GM23338 (cell line): ENCODE measurements around the gene BAG3. TPM values are rescaled to one million over a fixed set of nuclear protein-coding genes. Genes with fewer than 3 reads are reported as not detected.

Source experiments
- ATAC-seq: fragments of 200-7000 bp; cut with Tn5 transposase; 3 replicates; pipeline ENCODE4 v1.9.1; 2020
- DNase-seq: peaks from one replicate; pipeline ENCODE4 v3.0.0-alpha.2; 2015; ENCODE audit warnings: low spot score
- H2AFZ ChIP-seq: fragments of 200-600 bp; sonication (generic); 2 replicates; pipeline ENCODE4 v1.8.0; 2016; ENCODE audit warnings: antibody characterized with exemption, mild to moderate bottlenecking, moderate library complexity
- H3F3A ChIP-seq: fragments of 200-600 bp; sonication (generic); replicated peaks from 2 replicates; pipeline ENCODE4 v1.8.0; 2017; ENCODE audit warnings: antibody characterized with exemption, mixed run types, low read depth
- H3K27ac ChIP-seq: fragments of 200-600 bp; sonication (generic); 2 replicates; pipeline ENCODE4 v1.6.1; 2016; ENCODE audit warnings: low read depth
- H3K27me3 ChIP-seq: fragments of 200-600 bp; sonication (generic); 2 replicates; pipeline ENCODE4 v1.8.0; 2016; ENCODE audit warnings: mild to moderate bottlenecking, mixed run types, moderate library complexity; ENCODE audit not compliant: insufficient read depth
- H3K36me3 ChIP-seq: fragments of 200-600 bp; sonication (generic); 2 replicates; pipeline ENCODE4 v1.8.0; 2016; ENCODE audit warnings: mild to moderate bottlenecking; ENCODE audit not compliant: insufficient read depth
- H3K4me1 ChIP-seq: fragments of 200-600 bp; sonication (generic); 2 replicates; pipeline ENCODE4 v1.8.0; 2016; ENCODE audit warnings: mild to moderate bottlenecking, moderate library complexity; ENCODE audit not compliant: insufficient read depth
- H3K4me2 ChIP-seq: fragments of 200-600 bp; sonication (generic); 2 replicates; pipeline ENCODE4 v1.7.1; 2017; ENCODE audit warnings: mixed run types
- H3K4me3 ChIP-seq: fragments of 200-600 bp; sonication (generic); 2 replicates; pipeline ENCODE4 v1.6.1; 2016; ENCODE audit warnings: mixed run types
- H3K79me2 ChIP-seq: fragments of 200-600 bp; sonication (generic); replicated peaks from 2 replicates; pipeline ENCODE4 v1.8.0; 2017; ENCODE audit warnings: mild to moderate bottlenecking; ENCODE audit not compliant: insufficient read depth
- H3K9me2 ChIP-seq: fragments of 200-600 bp; sonication (generic); 2 replicates; pipeline ENCODE4 v1.8.0; 2017; ENCODE audit not compliant: insufficient read depth
- H4K20me1 ChIP-seq: fragments of 200-600 bp; sonication (generic); replicated peaks from 2 replicates; pipeline ENCODE4 v1.8.0; 2017; ENCODE audit warnings: mild to moderate bottlenecking; ENCODE audit not compliant: insufficient read depth
- H3K27ac Mint-ChIP-seq: 2 replicates; pipeline ENCODE4 v1.8.0; 2020; ENCODE audit warnings: inconsistent platforms, mild to moderate bottlenecking, moderate library complexity, mixed read lengths
- H3K27me3 Mint-ChIP-seq: 3 replicates; pipeline ENCODE4 v1.8.0; 2022; ENCODE audit warnings: low read depth, mild to moderate bottlenecking, moderate library complexity, mixed read lengths, inconsistent platforms; ENCODE audit not compliant: insufficient read depth, poor library complexity
- H3K36me3 Mint-ChIP-seq: 3 replicates; pipeline ENCODE4 v1.8.0; 2021; ENCODE audit warnings: low read depth, mild to moderate bottlenecking, inconsistent platforms, moderate library complexity, mixed read lengths
- H3K4me1 Mint-ChIP-seq: 3 replicates; pipeline ENCODE4 v1.8.0; 2020; ENCODE audit warnings: mild to moderate bottlenecking, inconsistent platforms, mixed read lengths
- H3K4me3 Mint-ChIP-seq: 3 replicates; pipeline ENCODE4 v1.8.0; 2021; ENCODE audit warnings: moderate library complexity, mild to moderate bottlenecking, inconsistent platforms, mixed read lengths
- H3K9me3 Mint-ChIP-seq: 3 replicates; pipeline ENCODE4 v1.8.0; 2020; ENCODE audit warnings: moderate library complexity, mild to moderate bottlenecking, inconsistent platforms, mixed read lengths
- CREB1 ChIP-seq: fragments of 250-450 bp; sonication (Bioruptor Pico); IDR thresholded peaks from 2 replicates; pipeline ENCODE4 v1.5.0; 2020; ENCODE audit warnings: low read depth, mild to moderate bottlenecking, moderate library complexity
- ETS1 ChIP-seq: IDR thresholded peaks from 2 replicates; pipeline ENCODE4 v1.6.1; 2016; ENCODE audit warnings: antibody characterized with exemption
- EZH2 ChIP-seq: fragments of 200-600 bp; sonication (generic); IDR thresholded peaks from one replicate; pipeline ENCODE4 v1.8.0; 2017; ENCODE audit warnings: antibody characterized with exemption, mild to moderate bottlenecking, low read depth; ENCODE audit not compliant: unreplicated experiment
- EZH2phosphoT487 ChIP-seq: fragments of 200-600 bp; sonication (generic); IDR thresholded peaks from one replicate; pipeline ENCODE4 v1.8.1; 2018; ENCODE audit warnings: antibody characterized with exemption; ENCODE audit not compliant: unreplicated experiment
- JUNB ChIP-seq: IDR thresholded peaks from one replicate; pipeline ENCODE4 v1.6.1; 2016; ENCODE audit warnings: antibody characterized with exemption; ENCODE audit not compliant: unreplicated experiment
- NANOG ChIP-seq: IDR thresholded peaks from 2 replicates; pipeline ENCODE4 v1.6.1; 2016; ENCODE audit warnings: antibody characterized with exemption, borderline replicate concordance
- POLR2AphosphoS5 ChIP-seq: IDR thresholded peaks from 2 replicates; pipeline ENCODE4 v1.6.1; 2016; ENCODE audit warnings: antibody characterized with exemption, low read depth
- REST ChIP-seq: IDR thresholded peaks from one replicate; pipeline ENCODE4 v1.6.1; 2018; ENCODE audit warnings: antibody characterized with exemption; ENCODE audit not compliant: unreplicated experiment
- STAT1 ChIP-seq: IDR thresholded peaks from one replicate; pipeline ENCODE4 v1.6.1; 2016; ENCODE audit warnings: antibody characterized with exemption; ENCODE audit not compliant: unreplicated experiment
- ZNF114 ChIP-seq: fragments of 250-450 bp; sonication (Bioruptor Pico); IDR thresholded peaks from 2 replicates; pipeline ENCODE4 v1.5.0; 2020; ENCODE audit warnings: mild to moderate bottlenecking, moderate library complexity
- ZNF331 ChIP-seq: fragments of 250-450 bp; sonication (Bioruptor Pico); IDR thresholded peaks from 2 replicates; pipeline ENCODE4 v1.5.0; 2020; ENCODE audit warnings: low read depth, mild to moderate bottlenecking, moderate library complexity
- polyA plus RNA-seq: library from polyadenylated mRNA; unstranded; fragments of >200 nt; fragmentation: Nextera tagmentation; extraction: Ambion mirVana; gene quantifications from 2 replicates; pipeline ENCODE4 v1.2.1, GENCODE V29; 2016
- total RNA-seq: library from RNA; depleted of rRNA; stranded (reverse); fragments of >200 nt; shearing (Covaris generic); gene quantifications from 2 replicates; pipeline ENCODE4 v1.2.3, GENCODE V29; 2014
- TF ChIP-seq, protein P1 (sequence below), 2 experiments: fragments of 200-600 bp in 1 of 2; sonication (generic) in 1 of 2; conservative IDR thresholded peaks; 2 replicates each; pipeline versions ENCODE4 v1.5.1 to v1.6.1; 2016 to 2017; ENCODE audit warnings: antibody characterized with exemption in 2 of 2, low read depth in 2 of 2, mild to moderate bottlenecking in 2 of 2, moderate library complexity in 1 of 2

Gene BAG3
- total and polyA plus RNA-seq, 2 experiments from 2014 or later, result 8.2 to 8.4 TPM

DNA sequence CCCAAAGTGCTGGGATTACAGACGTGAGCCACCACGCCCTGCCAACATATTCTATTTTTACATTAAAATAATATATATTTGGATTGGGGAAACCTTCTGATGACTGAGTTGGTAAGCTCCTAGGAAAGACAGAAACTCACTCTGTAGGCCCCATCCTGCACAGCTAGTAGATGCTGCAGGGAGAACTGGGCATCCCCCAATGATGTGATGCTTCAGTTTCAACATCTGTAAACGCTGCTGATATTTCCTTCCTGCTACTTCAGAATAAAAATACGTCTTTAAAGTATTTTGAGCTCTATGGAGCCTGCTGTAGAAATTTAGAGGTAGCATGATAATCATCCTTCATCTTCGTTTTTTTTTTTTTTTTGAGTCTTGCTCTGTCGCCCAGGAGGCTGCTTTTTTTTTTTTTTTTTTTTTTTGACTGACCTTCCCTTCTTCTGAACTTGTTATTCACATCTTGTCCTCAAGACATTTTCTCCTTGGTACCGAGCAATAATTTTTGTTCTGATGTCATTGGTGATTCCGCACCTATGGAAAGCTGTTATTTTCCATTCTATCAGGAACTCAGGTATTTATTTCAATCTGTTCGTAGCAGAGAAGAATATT lies 52.8 kb downstream of the BAG3 start:
- TF ChIP-seq ZNF331 (CRISPR knock-in tag) (no peak), CREB1 (CRISPR knock-in tag) (no peak), ZNF114 (CRISPR knock-in tag) (no peak), STAT1 (no peak), POLR2AphosphoS5 (no peak), EZH2phosphoT487 (no peak), EZH2 (no peak), JUNB (no peak)
- TF ChIP-seq, protein P1, sequence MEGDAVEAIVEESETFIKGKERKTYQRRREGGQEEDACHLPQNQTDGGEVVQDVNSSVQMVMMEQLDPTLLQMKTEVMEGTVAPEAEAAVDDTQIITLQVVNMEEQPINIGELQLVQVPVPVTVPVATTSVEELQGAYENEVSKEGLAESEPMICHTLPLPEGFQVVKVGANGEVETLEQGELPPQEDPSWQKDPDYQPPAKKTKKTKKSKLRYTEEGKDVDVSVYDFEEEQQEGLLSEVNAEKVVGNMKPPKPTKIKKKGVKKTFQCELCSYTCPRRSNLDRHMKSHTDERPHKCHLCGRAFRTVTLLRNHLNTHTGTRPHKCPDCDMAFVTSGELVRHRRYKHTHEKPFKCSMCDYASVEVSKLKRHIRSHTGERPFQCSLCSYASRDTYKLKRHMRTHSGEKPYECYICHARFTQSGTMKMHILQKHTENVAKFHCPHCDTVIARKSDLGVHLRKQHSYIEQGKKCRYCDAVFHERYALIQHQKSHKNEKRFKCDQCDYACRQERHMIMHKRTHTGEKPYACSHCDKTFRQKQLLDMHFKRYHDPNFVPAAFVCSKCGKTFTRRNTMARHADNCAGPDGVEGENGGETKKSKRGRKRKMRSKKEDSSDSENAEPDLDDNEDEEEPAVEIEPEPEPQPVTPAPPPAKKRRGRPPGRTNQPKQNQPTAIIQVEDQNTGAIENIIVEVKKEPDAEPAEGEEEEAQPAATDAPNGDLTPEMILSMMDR (conservative IDR thresholded peaks at IDR 0.05; ENCODE audit: low read depth in 2 of 2), result no peak
- H4K20me1 ChIP-seq, result no peaks in the 10 kb centered on the region
- H3K4me3 Mint-ChIP-seq, result no peak overlapping the region
- no peak overlapping the region for H2AFZ ChIP-seq
- no peaks in the 10 kb centered on the region for H3K27me3 ChIP-seq
- no peaks in the 10 kb centered on the region; the same call in 1 of the 2 replicates for H3K36me3 ChIP-seq
- H3K27me3 Mint-ChIP-seq, result peaks cover 7% of the 10 kb centered on the region
- 0 out of 2 replicates have a peak, but pooled peaks cover 9% of the 10 kb centered on the region for H3K9me2 ChIP-seq
- peaks cover 9% of the 10 kb centered on the region for H3K4me1 ChIP-seq
- H3K9me3 Mint-ChIP-seq, result peaks cover 25% of the 10 kb centered on the region
- H3F3A ChIP-seq, result no peaks in the 10 kb centered on the region
- H3K4me2 ChIP-seq, result no peak overlapping the region
- no peaks in the 10 kb centered on the region for H3K79me2 ChIP-seq
- no peak for ATAC-seq
- peaks cover 17% of the 10 kb centered on the region for H3K4me1 Mint-ChIP-seq
- no peak overlapping the region for H3K4me3 ChIP-seq
- H3K36me3 Mint-ChIP-seq, result peaks cover 16% of the 10 kb centered on the region
- no peak overlapping the region for H3K27ac Mint-ChIP-seq
- no peak for DNase-seq
- H3K27ac ChIP-seq, result no peak overlapping the region

DNA sequence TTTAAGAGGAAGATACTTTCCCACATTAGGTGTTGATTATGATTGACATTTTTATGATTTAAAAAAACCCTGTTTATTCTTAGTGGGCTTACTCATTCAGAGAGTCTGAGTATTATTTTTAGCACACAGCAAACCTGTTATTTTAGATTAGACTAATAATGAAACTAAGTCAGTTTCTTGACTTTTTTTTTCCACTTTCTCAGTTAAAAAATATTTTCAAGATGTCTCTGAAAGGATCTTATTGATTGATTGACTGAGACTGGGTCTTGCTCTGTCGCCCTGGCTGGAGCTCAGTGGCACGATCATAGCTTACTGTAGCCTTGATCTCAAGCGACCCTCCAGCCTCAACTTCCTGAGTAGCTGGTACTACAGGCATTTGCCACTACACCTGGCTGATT lies 54.3 kb downstream of the BAG3 start:
- Histone ChIP-seq H3K79me2 (no peaks in the 10 kb centered on the region), H4K20me1 (no peaks in the 10 kb centered on the region), H3K4me3 (no peak overlapping the region), H3K9me2 (0 out of 2 replicates have a peak, but pooled peaks cover 9% of the 10 kb centered on the region), H3F3A (no peaks in the 10 kb centered on the region), H3K4me1 (peaks cover 9% of the 10 kb centered on the region), H3K27me3 (no peaks in the 10 kb centered on the region), H3K27ac (no peak overlapping the region), H2AFZ (no peak overlapping the region), H3K36me3 (no peaks in the 10 kb centered on the region; the same call in 1 of the 2 replicates), H3K4me2 (no peak overlapping the region)
- H3K4me3 Mint-ChIP-seq, result no peak overlapping the region
- DNase-seq (no peak), ATAC-seq (no peak)
- peaks cover 30% of the 10 kb centered on the region for H3K9me3 Mint-ChIP-seq
- no peak overlapping the region for H3K27ac Mint-ChIP-seq
- peaks cover 17% of the 10 kb centered on the region for H3K4me1 Mint-ChIP-seq
- peaks cover 10% of the 10 kb centered on the region for H3K27me3 Mint-ChIP-seq
- no peak for TF ChIP-seq ZNF114 (CRISPR knock-in tag)
- TF ChIP-seq ZNF331 (CRISPR knock-in tag), result no peak
- TF ChIP-seq, protein P1 (conservative IDR thresholded peaks at IDR 0.05; ENCODE audit: low read depth in 2 of 2), result no peak
- TF ChIP-seq REST, result no peak
- TF ChIP-seq CREB1 (CRISPR knock-in tag), result no peak
- no peak for TF ChIP-seq STAT1
- TF ChIP-seq POLR2AphosphoS5, result no peak
- TF ChIP-seq EZH2, result no peak
- TF ChIP-seq ETS1, result no peak
- no peak for TF ChIP-seq NANOG
- peaks cover 22% of the 10 kb centered on the region for H3K36me3 Mint-ChIP-seq
